CD4-positive, alpha-beta memory T cell (primary cell): ENCODE results near the gene MRPL46. TPM values are rescaled to one million over a fixed set of nuclear protein-coding genes. Genes with fewer than 3 reads are reported as not detected.

Source experiments
- CTCF ChIA-PET: fragments of 350-600 bp; sonication (Branson Sonifier 250); formaldehyde crosslinking; loops from one replicate; lab custom pipeline; 2021; ENCODE audit warnings: inconsistent platforms; ENCODE audit not compliant: partially characterized antibody; lab: Charles Lee
- POLR2A ChIA-PET: fragments of 350-600 bp; sonication (Branson Sonifier 250); formaldehyde crosslinking; loops from one replicate; lab custom pipeline; 2021; ENCODE audit not compliant: partially characterized antibody; lab: Charles Lee
- DNase-seq, 5 donors: peaks; one replicate each; pipeline versions ENCODE4 v3.0.0 to v3.0.0-alpha.2; 2020 to 2022; ENCODE audit warnings: mixed read lengths in 1 of 5
- H3K27ac ChIP-seq: one replicate; pipeline ENCODE4 v1.7.0; 2013; ENCODE audit warnings: low read depth, low read length
- H3K27me3 ChIP-seq: 2 replicates; pipeline ENCODE4 v1.7.0; 2013; ENCODE audit warnings: mild to moderate bottlenecking, low read length, moderate library complexity; ENCODE audit not compliant: insufficient read depth
- H3K36me3 ChIP-seq: 2 replicates; pipeline ENCODE4 v1.7.0; 2013; ENCODE audit warnings: mild to moderate bottlenecking, low read length, moderate library complexity; ENCODE audit not compliant: insufficient read depth
- H3K4me1 ChIP-seq: 2 replicates; pipeline ENCODE4 v1.7.0; 2013; ENCODE audit warnings: mild to moderate bottlenecking, low read length, moderate library complexity; ENCODE audit not compliant: insufficient read depth
- H3K4me3 ChIP-seq, 2 donors: one replicate each; pipeline ENCODE4 v1.7.0; 2013; ENCODE audit warnings: low read length in 2 of 2, mild to moderate bottlenecking in 1 of 2
- H3K9me3 ChIP-seq, 2 donors: one replicate each; pipeline ENCODE4 v1.7.0; 2013; ENCODE audit warnings: low read length in 2 of 2, control low read depth in 1 of 2; ENCODE audit not compliant: control insufficient read depth in 1 of 2
- H3K27ac Mint-ChIP-seq, 7 donors: one replicate each; pipeline ENCODE4 v1.8.0; 2020 to 2021; ENCODE audit warnings: mixed read lengths in 7 of 7, mild to moderate bottlenecking in 6 of 7, inconsistent platforms in 3 of 7, moderate library complexity in 3 of 7
- H3K27me3 Mint-ChIP-seq, 2 donors: one replicate each; pipeline ENCODE4 v1.8.0; 2020 to 2021; ENCODE audit warnings: mixed read lengths in 2 of 2
- H3K36me3 Mint-ChIP-seq, 2 donors: one replicate each; pipeline ENCODE4 v1.8.0; 2020 to 2021; ENCODE audit warnings: mixed read lengths in 2 of 2, inconsistent platforms in 1 of 2, mild to moderate bottlenecking in 1 of 2
- H3K4me1 Mint-ChIP-seq, 4 donors: one replicate each; pipeline ENCODE4 v1.8.0; 2020 to 2021; ENCODE audit warnings: mixed read lengths in 4 of 4, mild to moderate bottlenecking in 1 of 4
- H3K4me3 Mint-ChIP-seq, 8 donors: one replicate each; pipeline ENCODE4 v1.8.0; 2020 to 2021; ENCODE audit warnings: mixed read lengths in 8 of 8, mild to moderate bottlenecking in 7 of 8, moderate library complexity in 6 of 8, inconsistent platforms in 3 of 8
- H3K9me3 Mint-ChIP-seq, 8 donors: one replicate each; pipeline ENCODE4 v1.8.0; 2020 to 2021; ENCODE audit warnings: mixed read lengths in 8 of 8, mild to moderate bottlenecking in 5 of 8, inconsistent platforms in 3 of 8, moderate library complexity in 1 of 8
- intact Hi-C: fragments of 100-400 bp; cut with micrococcal nuclease; formaldehyde crosslinking; loops from one replicate; pipeline ENCODE4 v1.15.1; 2023
- polyA plus RNA-seq, 2 donors: library from polyadenylated mRNA; unstranded; fragments of 300-500 nt; fragmentation: Illumina TruSeq; gene quantifications; one replicate each; pipeline ENCODE4 v1.2.3, GENCODE V29; 2021
- total RNA-seq, 2 experiments: library from RNA; stranded (reverse); gene quantifications; one replicate each; pipeline ENCODE4 v1.2.3, GENCODE V29; 2021

Gene MRPL46
- total RNA-seq (10 to 100 TPM; 25.9 to 28.7 TPM), polyA plus RNA-seq (10 to 100 TPM; 60.2 to 60.9 TPM)

DNA sequence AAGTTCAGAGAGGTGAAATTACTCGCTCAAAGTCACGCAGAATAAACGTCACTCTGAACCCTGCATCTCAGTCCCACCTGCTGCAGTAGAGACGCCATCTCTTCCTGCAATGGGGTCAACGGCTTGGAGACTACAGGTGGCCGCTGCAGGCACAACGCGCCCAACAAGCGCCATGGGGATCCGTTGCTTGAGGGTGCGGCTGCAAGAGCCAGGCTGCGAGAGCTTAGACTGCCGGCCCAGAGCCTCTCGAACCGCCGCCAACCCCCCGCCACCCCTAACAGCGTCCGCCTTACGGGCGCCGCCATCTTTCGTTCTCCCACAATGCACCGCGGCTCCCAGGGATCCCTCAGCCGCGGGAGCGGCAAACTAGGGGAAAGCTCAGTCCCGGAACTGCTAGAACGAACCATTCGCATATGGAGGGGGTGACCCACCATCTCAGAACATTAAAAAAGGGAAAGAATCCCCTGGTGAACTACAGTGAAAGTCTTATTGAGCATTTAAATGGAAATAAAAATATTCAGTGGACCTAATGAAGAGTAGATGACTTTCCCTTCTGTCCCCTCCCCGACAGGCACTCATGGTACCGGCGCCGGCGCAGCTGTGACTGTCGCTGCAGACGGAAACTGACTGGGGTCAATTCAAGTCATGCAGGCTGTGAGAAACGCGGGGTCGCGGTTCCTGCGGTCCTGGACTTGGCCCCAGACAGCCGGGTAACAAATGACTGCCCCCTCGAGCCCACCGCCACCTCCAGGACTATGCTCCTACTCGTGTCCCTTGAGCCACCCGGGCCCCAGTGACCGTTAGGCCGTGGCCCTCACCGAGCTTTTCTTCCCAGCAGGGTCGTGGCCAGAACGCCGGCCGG, at the start of gene MRPL46, which contains the start of gene MRPS11:
Gene MRPL46, minus strand, starts transcription at position 316 of the 862 bp plus-strand sequence. Its CDS starts 11 bp downstream, at position 305.
Gene MRPS11, plus strand, starts transcription at position 636 of the 862 bp plus-strand sequence. Its CDS starts 10 bp downstream, at position 646.
- no peaks in the 10 kb centered on the region for H3K9me3 Mint-ChIP-seq
- POLR2A ChIA-PET = interaction anchor here (0.6 to 2.0 kb wide), 15 partner anchors 10 to 867 kb away, joined by 3 to 18 read pairs (median 4); partner anchors contain the start of genes ABHD2, FANCI, ISG20 and POLG
- peaks cover 15 to 38% (median 30%) of the 10 kb centered on the region in 4 donors for H3K4me1 Mint-ChIP-seq
- H3K27me3 ChIP-seq = no peaks in the 10 kb centered on the region
- CTCF ChIA-PET = interaction anchor here (0.9 to 2.1 kb wide), 5 partner anchors 9 to 662 kb away, joined by 3 to 10 read pairs (median 4); no protein-coding TSS in a partner anchor
- no peaks in the 10 kb centered on the region for H3K9me3 ChIP-seq
- H3K27ac ChIP-seq = peak within 1 kb of the TSS; percentile 93
- intact Hi-C loops = loop anchor here (1.0 to 5.0 kb wide), 6 partner anchors 79 to 867 kb away; partner anchors contain the start of genes AEN, DET1, FANCI and POLG
- peaks cover 20 to 45% of the 10 kb centered on the region in 2 donors for H3K36me3 Mint-ChIP-seq
- DNase-seq = peak; percentile 89 to 93 (median 90)
- no peaks in the 10 kb centered on the region for H3K27me3 Mint-ChIP-seq
- H3K36me3 ChIP-seq = peaks cover 23% of the 10 kb centered on the region
- H3K27ac Mint-ChIP-seq = peak within 1 kb of the TSS; percentile 98 to 100 (median 99)
- peak within 1 kb of the TSS; percentile 96 to 99 (median 98) for H3K4me3 Mint-ChIP-seq
- peak within 1 kb of the TSS; percentile 87 to 90 for H3K4me3 ChIP-seq
- H3K4me1 ChIP-seq = peaks cover 29% of the 10 kb centered on the region

DNA sequence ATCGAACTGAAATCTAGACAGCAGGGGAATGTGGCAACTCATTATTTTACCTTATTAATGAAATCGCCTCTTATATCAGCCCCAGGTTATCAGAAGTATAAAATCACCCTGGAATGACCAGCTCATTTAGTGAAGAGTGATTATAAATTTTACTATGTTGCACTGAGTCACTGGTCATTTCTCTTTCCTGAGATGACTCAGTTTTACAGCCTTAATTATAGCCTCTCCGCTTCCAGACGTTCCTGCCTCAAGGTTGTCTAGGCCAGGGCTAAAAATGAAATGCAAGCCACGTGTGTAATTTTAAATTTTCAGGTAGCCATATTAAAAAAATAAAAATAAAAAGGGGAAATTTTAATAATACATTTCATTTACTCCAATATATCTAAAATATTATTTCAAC, 46.0 kb upstream of the MRPL46 start:
- H3K4me3 Mint-ChIP-seq = no peak overlapping the region
- intact Hi-C loops = no loop called here
- no peak for DNase-seq
- ChIA-PET CTCF (no interaction called here), POLR2A (no interaction called here)
- H3K27me3 Mint-ChIP-seq = no peaks in the 10 kb centered on the region
- H3K36me3 Mint-ChIP-seq = peaks cover 51 to 55% of the 10 kb centered on the region in 2 donors
- no peaks in the 10 kb centered on the region for H3K27me3 ChIP-seq
- H3K9me3 Mint-ChIP-seq = no peaks in the 10 kb centered on the region
- H3K36me3 ChIP-seq = peaks cover 16% of the 10 kb centered on the region
- H3K4me3 ChIP-seq = no peak overlapping the region
- no peak overlapping the region for H3K27ac Mint-ChIP-seq
- no peak overlapping the region for H3K27ac ChIP-seq
- H3K4me1 ChIP-seq = no peaks in the 10 kb centered on the region
- H3K9me3 ChIP-seq = no peaks in the 10 kb centered on the region
- H3K4me1 Mint-ChIP-seq = no peaks in the 10 kb centered on the region

DNA sequence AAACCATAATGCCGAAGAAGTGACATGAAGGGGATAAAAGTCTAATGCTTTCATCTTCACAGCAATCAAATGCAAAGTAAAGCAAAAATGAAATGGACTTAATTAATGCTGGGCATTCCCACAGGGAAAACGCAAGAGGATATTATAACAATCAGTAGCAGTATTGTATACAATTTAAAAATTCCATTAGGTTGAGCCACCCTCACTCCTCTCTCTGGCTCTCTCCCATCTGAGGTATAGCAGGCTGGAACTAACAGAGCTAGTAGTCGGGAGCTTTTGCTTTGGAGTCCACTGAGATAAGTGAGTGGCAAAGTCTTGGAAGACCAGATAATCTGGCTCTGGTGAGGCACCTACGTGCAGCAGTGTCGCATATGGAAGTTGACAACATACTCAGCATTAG, 45.4 kb upstream of the MRPL46 start:
- Mint-ChIP-seq H3K36me3 (peaks cover 52 to 54% of the 10 kb centered on the region in 2 donors), H3K9me3 (no peaks in the 10 kb centered on the region), H3K27ac (no peak overlapping the region), H3K27me3 (no peaks in the 10 kb centered on the region), H3K4me1 (no peaks in the 10 kb centered on the region), H3K4me3 (no peak overlapping the region)
- POLR2A ChIA-PET = no interaction called here
- Histone ChIP-seq H3K27ac (no peak overlapping the region), H3K36me3 (peaks cover 16% of the 10 kb centered on the region), H3K4me3 (no peak overlapping the region), H3K9me3 (no peaks in the 10 kb centered on the region), H3K27me3 (no peaks in the 10 kb centered on the region), H3K4me1 (no peaks in the 10 kb centered on the region)
- intact Hi-C loops = no loop called here
- no peak for DNase-seq
- CTCF ChIA-PET = no interaction called here

DNA sequence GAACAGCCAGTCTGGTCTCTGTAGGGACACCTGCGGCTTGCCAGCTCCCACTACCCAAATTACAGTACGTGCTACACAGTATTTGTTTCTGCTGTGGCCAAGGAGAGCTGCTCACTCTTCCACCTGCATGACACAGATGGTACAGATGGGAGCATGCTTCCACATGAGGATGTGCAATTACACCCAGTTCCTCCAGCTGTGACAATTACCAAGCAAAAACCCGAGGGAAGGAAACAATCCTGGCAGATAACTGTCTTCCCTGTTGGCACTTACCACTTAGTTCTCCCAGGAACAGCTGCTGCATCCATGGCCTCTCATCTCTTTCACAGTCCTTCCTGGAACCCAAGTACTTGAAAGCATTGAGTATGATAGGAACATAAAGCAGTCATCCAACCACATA, 44.9 kb upstream of the MRPL46 start:
- intact Hi-C loops = no loop called here
- Histone ChIP-seq H3K4me1 (no peaks in the 10 kb centered on the region), H3K36me3 (peaks cover 16% of the 10 kb centered on the region), H3K27me3 (no peaks in the 10 kb centered on the region), H3K4me3 (no peak overlapping the region), H3K9me3 (no peaks in the 10 kb centered on the region), H3K27ac (no peak overlapping the region)
- Mint-ChIP-seq H3K27ac (peak overlapping the region in 1 of 7 donors; percentile 36), H3K27me3 (no peaks in the 10 kb centered on the region), H3K36me3 (peaks cover 55 to 57% of the 10 kb centered on the region in 2 donors), H3K4me3 (no peak overlapping the region), H3K4me1 (no peaks in the 10 kb centered on the region), H3K9me3 (no peaks in the 10 kb centered on the region)
- CTCF ChIA-PET = no interaction called here
- no peak for DNase-seq
- POLR2A ChIA-PET = no interaction called here

DNA sequence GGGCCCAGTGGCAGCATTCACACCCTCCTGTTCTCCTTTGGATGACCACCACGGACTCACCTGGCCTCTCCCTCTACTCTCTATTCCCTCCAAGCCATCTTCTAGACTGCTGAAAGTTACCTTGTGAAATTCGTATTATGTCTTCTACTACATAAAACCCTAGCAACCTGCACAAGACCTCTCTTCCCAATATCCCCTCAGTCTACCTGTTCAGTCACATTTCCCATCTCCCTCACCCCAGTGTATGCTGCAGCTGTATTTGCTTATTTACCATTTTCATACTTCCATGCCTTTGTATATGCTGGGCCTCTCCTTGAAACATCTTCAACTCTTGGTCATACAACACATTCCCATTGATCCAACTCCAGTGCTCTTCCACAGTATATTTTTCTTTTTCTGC, 44.0 kb upstream of the MRPL46 start:
- POLR2A ChIA-PET = no interaction called here
- H3K27ac ChIP-seq = no peak overlapping the region
- Mint-ChIP-seq H3K9me3 (no peaks in the 10 kb centered on the region), H3K27ac (peak overlapping the region in 1 of 7 donors; percentile 54), H3K36me3 (peaks cover 51 to 57% of the 10 kb centered on the region in 2 donors), H3K4me1 (no peaks in the 10 kb centered on the region), H3K4me3 (peak overlapping the region in 1 of 8 donors; percentile 28), H3K27me3 (no peaks in the 10 kb centered on the region)
- H3K4me1 ChIP-seq = no peaks in the 10 kb centered on the region
- no peak overlapping the region for H3K4me3 ChIP-seq
- H3K36me3 ChIP-seq = peaks cover 16% of the 10 kb centered on the region
- DNase-seq = no peak
- no peaks in the 10 kb centered on the region for H3K27me3 ChIP-seq
- CTCF ChIA-PET = no interaction called here
- intact Hi-C loops = no loop called here
- no peaks in the 10 kb centered on the region for H3K9me3 ChIP-seq

DNA sequence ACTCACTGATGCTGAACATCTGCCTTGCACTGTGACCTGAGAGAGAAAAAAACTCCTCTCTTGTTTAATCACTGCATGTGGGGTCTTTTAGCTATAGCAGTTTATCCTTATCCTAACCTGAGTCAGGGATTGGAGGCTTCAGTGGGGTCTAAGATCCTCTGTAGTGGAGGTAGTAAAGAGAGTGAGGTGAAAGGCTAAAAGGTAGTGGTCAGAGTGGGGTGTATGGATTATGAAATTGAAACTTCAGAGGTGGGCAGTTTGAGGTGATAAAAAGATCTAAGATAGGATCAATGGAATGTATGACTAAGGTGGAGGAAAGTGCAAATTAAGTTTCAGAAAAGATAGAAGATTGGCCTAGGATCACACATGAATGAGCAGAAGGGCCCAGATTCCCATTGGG, 42.8 kb upstream of the MRPL46 start:
- Mint-ChIP-seq H3K27ac (no peak overlapping the region), H3K4me3 (no peak overlapping the region)
- no peaks in the 10 kb centered on the region for H3K9me3 ChIP-seq

DNA sequence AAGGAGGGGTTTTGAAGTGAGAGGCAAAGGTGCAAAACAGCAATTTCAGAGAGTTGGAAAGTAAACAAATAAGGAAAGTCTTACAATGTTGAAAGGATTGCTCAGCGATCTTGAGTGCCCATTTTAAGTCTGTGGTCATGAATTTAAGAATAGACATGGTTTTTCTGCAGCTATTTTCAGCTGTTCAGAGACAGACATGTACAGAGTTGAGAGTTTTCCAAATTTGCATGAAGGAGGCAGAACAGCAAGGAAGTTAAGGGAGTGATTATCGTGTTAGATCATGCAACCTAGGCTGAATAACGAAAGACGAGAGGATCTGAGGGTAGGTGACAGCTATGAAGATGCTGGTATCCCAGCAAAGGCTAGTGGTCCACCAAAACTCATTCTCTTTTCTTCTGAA, 42.1 kb upstream of the MRPL46 start:
- H3K9me3 ChIP-seq = no peaks in the 10 kb centered on the region
- H3K36me3 Mint-ChIP-seq = peaks cover 55 to 74% of the 10 kb centered on the region in 2 donors
- intact Hi-C loops = no loop called here
- no peak for DNase-seq
- no peaks in the 10 kb centered on the region for H3K27me3 Mint-ChIP-seq
- no peak overlapping the region for H3K4me3 Mint-ChIP-seq
- no peaks in the 10 kb centered on the region for H3K4me1 ChIP-seq
- no peak overlapping the region for H3K27ac ChIP-seq
- no peak overlapping the region for H3K27ac Mint-ChIP-seq
- POLR2A ChIA-PET = no interaction called here
- no peak overlapping the region for H3K4me3 ChIP-seq
- peaks cover 16% of the 10 kb centered on the region for H3K36me3 ChIP-seq
- H3K27me3 ChIP-seq = no peaks in the 10 kb centered on the region
- H3K4me1 Mint-ChIP-seq = no peaks in the 10 kb centered on the region
- no peaks in the 10 kb centered on the region for H3K9me3 Mint-ChIP-seq
- CTCF ChIA-PET = no interaction called here

More for the DNA sequence above, 42.8 kb upstream of the MRPL46 start:
- no peak for DNase-seq
- Histone ChIP-seq H3K4me3 (no peak overlapping the region), H3K4me1 (no peaks in the 10 kb centered on the region), H3K36me3 (peaks cover 16% of the 10 kb centered on the region), H3K27ac (no peak overlapping the region), H3K27me3 (no peaks in the 10 kb centered on the region)
- intact Hi-C loops = no loop called here
- Mint-ChIP-seq H3K4me1 (no peaks in the 10 kb centered on the region), H3K27me3 (no peaks in the 10 kb centered on the region), H3K36me3 (peaks cover 53 to 68% of the 10 kb centered on the region in 2 donors), H3K9me3 (no peaks in the 10 kb centered on the region)
- ChIA-PET POLR2A (no interaction called here), CTCF (no interaction called here)
